GF-D8 (cell line): Measurements from ENCODE around the gene PAQR6.

Experiments used
- DNase-seq: peaks from one replicate; lab custom pipeline; 2025; lab: John Stamatoyannopoulos, UW

Gene PAQR6

GRCh38 chr1:156247460-156248322 is at the start of gene PAQR6:
PAQR6 (minus strand) TSS chr1:156248056; CDS start chr1:156246731, 1,325 bp downstream.
- no peak for DNase-seq

DNA sequence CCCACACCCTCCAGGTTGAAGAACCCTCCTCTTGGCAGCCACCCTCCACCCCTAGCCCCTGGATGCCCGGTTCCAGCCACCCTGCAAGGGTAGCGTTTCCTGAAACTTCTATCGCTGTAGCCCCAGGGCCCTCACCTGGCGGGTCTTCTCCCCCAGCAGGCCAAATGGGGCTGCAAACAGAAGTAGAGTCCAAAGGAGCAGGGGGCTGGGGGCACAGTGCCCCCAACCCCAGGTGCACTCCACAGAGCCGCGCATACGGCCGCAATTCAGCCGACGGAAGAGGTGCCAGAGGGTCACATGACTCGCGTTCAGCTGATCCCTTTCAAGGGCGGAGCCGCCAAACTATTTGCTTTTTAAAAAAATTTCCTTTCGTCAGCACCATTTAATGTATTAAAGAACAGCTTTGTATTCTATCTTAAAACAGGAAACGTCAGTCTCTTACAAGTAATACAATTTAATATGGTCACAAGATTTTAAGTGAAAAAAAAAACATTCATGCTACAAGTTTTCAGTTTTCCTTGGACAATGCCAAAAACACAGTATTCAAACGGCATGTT is 47.6 kb upstream of the PAQR6 start, which contains the start of gene GLMP:
GLMP (minus strand) TSS at position 289 of the 557 bp plus-strand sequence; CDS start at position 255, 34 bp downstream.
- DNase-seq, result no peak

DNA sequence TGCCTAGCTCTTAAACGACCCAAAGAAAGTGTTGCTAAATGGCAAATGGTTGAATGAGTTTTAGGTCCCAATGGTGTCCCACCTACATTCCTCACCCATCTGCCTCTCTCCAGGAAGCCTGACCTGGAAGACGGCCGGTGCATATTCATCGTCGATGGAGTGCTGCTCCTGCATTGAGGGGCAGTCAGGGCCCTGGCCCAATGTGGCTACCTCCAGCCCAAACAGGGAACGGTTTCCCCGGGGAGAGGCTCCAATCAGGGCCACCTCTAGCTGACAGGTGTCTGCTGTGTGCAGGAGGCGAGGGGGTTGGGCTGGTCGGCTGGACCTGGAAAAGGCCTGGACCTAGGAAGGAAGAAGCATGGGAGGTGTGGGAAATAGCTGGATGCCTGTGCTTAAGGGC is 46.0 kb upstream of the PAQR6 start:
- no peak for DNase-seq

- DNase-seq, result no peak
Measured at GRCh38 chr1:156293098-156293434, 45.2 kb upstream of the PAQR6 start.

- DNase-seq, result no peak
Measured at GRCh38 chr1:156291226-156292061, 43.6 kb upstream of the PAQR6 start.

- DNase-seq, result no peak
Measured at GRCh38 chr1:156289857-156290256, 42.0 kb upstream of the PAQR6 start.

- DNase-seq, result no peak
Measured at GRCh38 chr1:156286061-156286460, 38.2 kb upstream of the PAQR6 start.

DNA sequence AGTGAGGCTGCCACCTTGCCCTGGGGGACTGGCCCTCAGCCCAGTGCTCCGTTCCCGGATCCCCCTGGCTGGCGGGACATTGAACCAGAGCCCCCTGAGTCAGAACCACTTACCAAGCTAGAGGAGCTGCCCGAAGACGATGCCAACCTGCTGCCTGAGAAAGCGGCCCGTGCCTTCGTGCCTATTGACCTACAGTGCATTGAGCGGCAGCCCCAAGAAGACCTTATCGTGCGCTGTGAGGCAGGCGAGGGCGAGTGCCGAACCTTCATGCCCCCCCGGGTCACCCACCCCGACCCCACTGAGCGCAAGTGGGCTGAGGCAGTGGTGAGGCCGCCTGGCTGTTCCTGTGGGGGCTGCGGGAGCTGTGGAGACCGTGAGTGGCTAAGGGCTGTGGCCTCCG is 37.6 kb upstream of the PAQR6 start:
- no peak for DNase-seq

DNA sequence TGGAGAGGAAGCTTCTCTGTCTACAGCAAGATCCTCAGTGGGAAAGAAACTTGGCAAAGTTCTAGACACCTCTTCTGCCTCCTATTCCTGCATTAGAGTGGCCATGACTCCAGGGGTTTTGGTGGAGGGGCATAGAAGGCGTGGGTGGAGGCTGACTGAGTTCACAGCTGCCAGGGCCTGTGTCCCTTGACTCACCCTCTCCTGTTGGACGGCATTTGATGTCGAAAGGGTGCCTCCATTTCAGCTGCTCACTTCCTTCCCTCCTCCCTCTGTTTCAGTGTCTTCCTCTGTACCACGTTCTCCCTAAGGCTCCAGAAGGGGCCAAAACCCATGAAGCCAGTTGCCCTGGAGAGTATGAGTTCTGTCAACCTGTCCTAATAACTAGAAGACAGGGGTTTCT is 36.9 kb upstream of the PAQR6 start:
- DNase-seq, result no peak

GRCh38 chr1:156284112-156284511 is 36.3 kb upstream of the PAQR6 start, which contains the start of gene TMEM79:
TMEM79 (plus strand) TSS chr1:156284325; CDS start chr1:156285227, 902 bp downstream.
- no peak for DNase-seq

GRCh38 chr1:156283521-156283920 is 35.7 kb upstream of the PAQR6 start:
- no peak for DNase-seq

DNA sequence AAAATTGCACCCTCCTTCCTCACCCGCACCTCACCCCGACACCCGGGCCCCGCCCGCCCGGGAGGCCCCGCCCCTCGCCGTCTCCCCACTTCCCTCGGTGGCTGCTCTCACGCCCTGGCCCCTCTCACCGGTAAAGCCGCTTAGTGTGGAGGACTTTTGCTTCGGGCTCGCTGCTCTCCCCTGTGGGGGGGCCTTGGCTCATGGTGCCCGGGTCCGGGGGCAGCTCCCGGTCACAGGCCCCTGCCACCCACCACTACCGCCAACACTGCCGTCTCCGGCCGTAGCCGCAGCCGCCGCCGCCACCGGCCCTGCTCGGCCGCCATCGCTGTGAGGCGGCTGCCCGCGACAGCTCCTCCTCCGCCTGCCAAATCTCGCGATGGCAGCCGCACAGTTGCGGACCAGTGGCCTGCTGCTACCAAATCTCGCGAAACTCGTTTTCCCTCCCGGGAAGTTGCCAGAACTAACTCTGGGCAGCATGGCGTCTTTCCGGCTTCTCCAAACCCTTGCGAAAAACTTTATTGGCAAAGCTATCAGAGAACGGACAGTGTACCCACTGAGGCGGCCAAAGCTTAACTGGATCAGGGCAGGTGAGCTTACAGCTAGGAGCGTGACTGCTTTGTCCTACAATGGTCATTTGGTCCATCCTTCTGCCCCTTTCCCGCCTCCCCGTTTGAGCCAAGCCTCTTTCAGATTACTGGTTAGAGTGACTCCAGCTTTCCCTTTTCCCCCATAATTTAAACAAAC is 34.8 kb upstream of the PAQR6 start, which contains the start of gene SMG5:
SMG5 (minus strand) TSS at position 347 of the 744 bp plus-strand sequence; CDS start at position 202, 145 bp downstream.
- DNase-seq, result peak; percentile 94

- no peak for DNase-seq
Measured at GRCh38 chr1:156281693-156282478, 34.0 kb upstream of the PAQR6 start.

- no peak for DNase-seq
Measured at GRCh38 chr1:156281281-156281680, 33.4 kb upstream of the PAQR6 start.

DNA sequence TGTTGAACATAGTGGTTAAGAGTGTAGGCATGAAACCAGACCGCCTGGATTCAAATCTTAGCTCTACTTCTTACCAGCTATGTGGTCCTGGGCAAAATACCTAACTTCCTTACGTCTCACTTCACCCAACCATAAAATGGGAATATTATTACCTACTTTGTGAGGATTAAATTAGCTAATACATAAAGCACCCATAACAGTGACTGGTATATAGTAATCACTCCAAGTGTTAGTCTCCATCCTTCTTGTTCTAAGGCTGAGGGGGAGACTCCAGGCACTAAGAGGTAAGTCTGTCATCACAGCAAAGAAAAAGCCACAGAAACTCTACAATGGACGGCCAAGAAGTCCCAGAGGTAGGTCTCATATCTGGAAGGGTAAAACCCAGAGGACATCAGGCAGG is 32.0 kb upstream of the PAQR6 start:
- no peak for DNase-seq

- no peak for DNase-seq
Measured at GRCh38 chr1:156276966-156277381, 29.1 kb upstream of the PAQR6 start.

DNA sequence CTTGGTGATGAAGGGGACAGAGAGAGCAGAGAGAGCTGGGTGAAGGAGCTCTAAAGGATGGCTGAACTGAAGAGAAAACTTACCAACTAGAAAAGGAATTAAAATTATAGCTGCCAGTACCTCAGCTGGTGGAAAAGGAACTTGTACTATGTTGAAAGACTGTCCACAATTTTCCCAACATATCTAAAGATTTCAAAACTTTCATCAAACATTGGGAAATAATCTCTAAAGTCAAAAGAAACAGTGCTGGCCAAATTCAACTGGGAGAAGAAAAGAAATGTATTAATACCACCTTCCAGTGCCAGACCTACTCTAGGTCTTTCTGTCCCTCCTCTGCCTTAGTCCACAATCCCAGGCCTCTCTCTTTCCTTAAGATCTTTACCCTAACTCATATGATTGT is 28.7 kb upstream of the PAQR6 start:
- DNase-seq, result no peak

DNA sequence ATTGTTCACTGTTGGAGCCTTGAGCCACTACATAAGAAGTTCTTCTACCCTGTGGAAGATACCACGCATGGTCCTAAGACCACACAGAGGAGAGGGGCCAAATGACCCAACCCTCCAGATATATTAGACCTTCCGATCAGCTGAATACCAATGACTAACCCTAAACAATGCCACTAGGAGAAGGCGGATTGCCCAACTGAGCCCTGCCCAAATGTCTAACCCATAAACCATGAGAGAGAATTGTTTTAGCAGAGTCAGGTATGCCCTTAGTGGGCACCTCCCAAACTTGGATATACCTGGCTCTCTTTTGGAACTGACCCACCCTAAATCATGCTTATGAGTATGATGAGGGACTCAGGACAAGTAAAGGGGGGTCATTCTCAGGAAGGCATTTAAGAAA is 22.5 kb upstream of the PAQR6 start:
- no peak for DNase-seq

GRCh38 chr1:156268336-156268735 is 20.5 kb upstream of the PAQR6 start:
- DNase-seq, result no peak

DNA sequence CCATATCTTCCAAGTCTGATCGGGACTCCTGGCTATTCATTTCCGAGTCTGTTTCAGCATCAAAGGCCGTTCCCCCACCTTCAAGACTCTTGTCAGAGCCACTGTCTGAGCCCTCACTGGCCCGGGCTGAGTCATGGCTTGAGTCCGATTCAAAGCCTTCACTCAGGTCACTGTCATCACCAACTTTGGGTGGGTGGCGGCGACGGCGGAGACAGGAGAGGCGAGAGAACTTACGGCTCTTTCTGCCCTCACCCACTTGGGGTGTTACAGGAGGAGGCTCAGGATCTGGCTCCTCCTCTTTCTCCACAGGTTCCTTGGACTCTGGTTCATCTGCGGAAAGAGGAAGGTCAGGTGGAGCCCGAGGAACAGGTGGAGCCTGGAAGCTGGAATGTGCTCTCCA is 18.2 kb upstream of the PAQR6 start:
- DNase-seq, result no peak

GRCh38 chr1:156263288-156263655 is 15.4 kb upstream of the PAQR6 start:
- no peak for DNase-seq
